Calu3 (cell line): ENCODE results near the gene IL1R1. TPM values are rescaled to one million over a fixed set of nuclear protein-coding genes. Genes with fewer than 3 reads are reported as not detected.

Experiments
- BruUV-seq: library from RNA; stranded (reverse); fragments of 400-500 nt; replicated peaks from 2 replicates; lab custom pipeline; 2021; lab: Mats Ljungman, UMichigan
- CTCF ChIA-PET: fragments of 300-600 bp; sonication (Branson Sonifier 250); formaldehyde crosslinking; loops from one replicate; lab custom pipeline; 2022; ENCODE audit warnings: antibody characterized with exemption; lab: Charles Lee
- DNase-seq: peaks from one replicate; pipeline ENCODE4 v3.0.0; 2022
- H3K27ac Mint-ChIP-seq: one replicate; pipeline ENCODE4 v1.8.0; 2022; ENCODE audit warnings: mixed read lengths; ENCODE audit not compliant: unreplicated experiment
- H3K27me3 Mint-ChIP-seq: one replicate; pipeline ENCODE4 v1.8.0; 2022; ENCODE audit warnings: mixed read lengths; ENCODE audit not compliant: unreplicated experiment
- H3K36me3 Mint-ChIP-seq: one replicate; pipeline ENCODE4 v1.8.0; 2022; ENCODE audit warnings: mild to moderate bottlenecking, moderate library complexity, mixed read lengths; ENCODE audit not compliant: insufficient read depth, unreplicated experiment
- H3K4me1 Mint-ChIP-seq: one replicate; pipeline ENCODE4 v1.8.0; 2022; ENCODE audit warnings: mild to moderate bottlenecking, low read depth, mixed read lengths; ENCODE audit not compliant: unreplicated experiment
- H3K4me3 Mint-ChIP-seq: one replicate; pipeline ENCODE4 v1.8.0; 2022; ENCODE audit warnings: mild to moderate bottlenecking, low read depth, moderate library complexity, mixed read lengths; ENCODE audit not compliant: unreplicated experiment
- H3K9me3 Mint-ChIP-seq: one replicate; pipeline ENCODE4 v1.8.0; 2022; ENCODE audit warnings: low read depth, mixed read lengths; ENCODE audit not compliant: unreplicated experiment
- CTCF ChIP-seq: fragments of 200-600 bp; IDR thresholded peaks from one replicate; pipeline ENCODE4 v1.8.0; 2022; ENCODE audit warnings: antibody characterized with exemption; ENCODE audit not compliant: unreplicated experiment
- intact Hi-C: fragments of 100-400 bp; cut with micrococcal nuclease; formaldehyde crosslinking; loops from one replicate; pipeline ENCODE4 v1.10.0; 2022; ENCODE audit not compliant: unreplicated experiment
- total RNA-seq: library from RNA; stranded (reverse); gene quantifications from 2 replicates; pipeline ENCODE4 v1.2.3, GENCODE V29; 2022

Gene IL1R1
- total RNA-seq, 1 experiment from 2014 or later, result 6.2 TPM

DNA sequence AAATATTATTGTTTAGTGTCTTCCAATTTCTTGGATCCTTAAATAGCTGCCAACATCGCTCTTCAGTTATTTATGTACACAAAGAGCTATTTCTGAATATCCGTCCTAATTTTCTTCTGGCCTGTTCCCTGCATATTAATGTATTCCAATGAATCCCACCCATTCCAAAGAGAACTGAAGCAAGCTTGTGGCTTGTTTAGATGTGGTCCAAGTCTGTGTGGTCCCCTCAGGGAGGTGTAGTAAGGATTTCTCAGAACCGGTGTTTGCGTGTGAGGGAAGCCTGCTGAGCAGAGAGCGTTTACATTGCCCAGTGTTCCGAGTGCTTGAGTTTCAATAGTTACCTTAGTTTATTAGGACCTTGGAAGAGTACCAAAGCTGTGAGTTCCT is 25.1 kb upstream of the IL1R1 start:
- CTCF ChIA-PET, result interaction anchor here (1.0 kb wide), 1 partner anchor 17 kb away, joined by 4 read pairs; no protein-coding TSS in a partner anchor
- Mint-ChIP-seq H3K4me3 (no peak overlapping the region), H3K4me1 (peaks cover 16% of the 10 kb centered on the region), H3K27me3 (no peaks in the 10 kb centered on the region), H3K36me3 (no peaks in the 10 kb centered on the region), H3K27ac (no peak overlapping the region), H3K9me3 (peaks cover 2% of the 10 kb centered on the region)
- no peak for DNase-seq
- no TSS peak for BruUV-seq
- intact Hi-C loops, result no loop called here
- TF ChIP-seq CTCF, result no peak

GRCh38 chr2:102119255-102119654 is 23.3 kb upstream of the IL1R1 start:
- no peaks in the 10 kb centered on the region for H3K27me3 Mint-ChIP-seq
- CTCF ChIA-PET, result interaction anchor here (0.7 kb wide), 2 partner anchors 8 to 316 kb away, joined by 6 to 7 read pairs; no protein-coding TSS in a partner anchor
- no peak for DNase-seq
- H3K4me3 Mint-ChIP-seq, result no peak overlapping the region
- peaks cover 12% of the 10 kb centered on the region for H3K4me1 Mint-ChIP-seq
- TF ChIP-seq CTCF, result no peak
- H3K36me3 Mint-ChIP-seq, result no peaks in the 10 kb centered on the region
- BruUV-seq, result no TSS peak
- H3K9me3 Mint-ChIP-seq, result peaks cover 2% of the 10 kb centered on the region
- no peak overlapping the region for H3K27ac Mint-ChIP-seq
- intact Hi-C loops, result no loop called here

DNA sequence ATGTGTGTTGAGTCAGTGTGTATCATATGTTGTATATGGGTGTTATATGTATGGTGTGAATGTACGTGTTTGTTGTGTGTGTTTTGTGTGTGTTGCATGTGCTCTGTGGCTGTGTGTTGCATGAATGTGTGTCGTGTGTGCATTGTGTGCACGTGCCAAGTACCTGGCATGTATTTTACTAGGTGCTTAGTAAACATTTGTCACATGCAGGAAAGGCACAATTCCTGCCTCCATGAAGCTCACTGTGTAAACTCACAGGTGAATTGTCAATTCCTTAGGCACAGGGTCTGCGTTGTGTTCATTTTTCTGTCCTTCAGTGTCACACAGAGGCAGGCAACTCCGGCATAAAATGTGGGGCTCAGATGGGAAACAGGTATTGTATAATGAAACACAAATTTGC is 22.3 kb upstream of the IL1R1 start:
- H3K36me3 Mint-ChIP-seq, result no peaks in the 10 kb centered on the region
- H3K4me3 Mint-ChIP-seq, result no peak overlapping the region
- no TSS peak for BruUV-seq
- no peaks in the 10 kb centered on the region for H3K27me3 Mint-ChIP-seq
- DNase-seq, result no peak
- CTCF ChIA-PET, result no interaction called here
- intact Hi-C loops, result no loop called here
- peaks cover 7% of the 10 kb centered on the region for H3K4me1 Mint-ChIP-seq
- H3K9me3 Mint-ChIP-seq, result peaks cover 2% of the 10 kb centered on the region
- H3K27ac Mint-ChIP-seq, result no peak overlapping the region
- no peak for TF ChIP-seq CTCF

- H3K4me3 Mint-ChIP-seq, result no peak overlapping the region
- no TSS peak for BruUV-seq
- intact Hi-C loops, result no loop called here
- no peak for DNase-seq
- H3K4me1 Mint-ChIP-seq, result peaks cover 7% of the 10 kb centered on the region
- H3K27me3 Mint-ChIP-seq, result no peaks in the 10 kb centered on the region
- no peaks in the 10 kb centered on the region for H3K9me3 Mint-ChIP-seq
- H3K27ac Mint-ChIP-seq, result no peak overlapping the region
- CTCF ChIA-PET, result no interaction called here
- no peak for TF ChIP-seq CTCF
- H3K36me3 Mint-ChIP-seq, result no peaks in the 10 kb centered on the region
Observed at GRCh38 chr2:102120701-102121159, 21.8 kb upstream of the IL1R1 start.
